SU-DHL-6 (cell line): ENCODE data around the gene GUF1.

Source experiments
- EZH2phosphoT487 ChIP-seq: fragments of 200-600 bp; sonication (generic), shearing (Covaris generic); conservative IDR thresholded peaks from 2 replicates; pipeline ENCODE4 v1.6.1; 2018; ENCODE audit warnings: mild to moderate bottlenecking, antibody characterized with exemption, low read length, moderate library complexity, mixed read lengths
- TF ChIP-seq, protein P1 (sequence below): fragments of 200-600 bp; sonication (generic); IDR thresholded peaks from one replicate; pipeline ENCODE4 v1.5.1; 2017; ENCODE audit warnings: antibody characterized with exemption, mild to moderate bottlenecking, low read length, moderate library complexity; ENCODE audit not compliant: insufficient read depth, poor library complexity, severe bottlenecking

GRCh38 chr4:44684648-44685047 lies 6.4 kb downstream of the GUF1 start:
- TF ChIP-seq, protein P1, sequence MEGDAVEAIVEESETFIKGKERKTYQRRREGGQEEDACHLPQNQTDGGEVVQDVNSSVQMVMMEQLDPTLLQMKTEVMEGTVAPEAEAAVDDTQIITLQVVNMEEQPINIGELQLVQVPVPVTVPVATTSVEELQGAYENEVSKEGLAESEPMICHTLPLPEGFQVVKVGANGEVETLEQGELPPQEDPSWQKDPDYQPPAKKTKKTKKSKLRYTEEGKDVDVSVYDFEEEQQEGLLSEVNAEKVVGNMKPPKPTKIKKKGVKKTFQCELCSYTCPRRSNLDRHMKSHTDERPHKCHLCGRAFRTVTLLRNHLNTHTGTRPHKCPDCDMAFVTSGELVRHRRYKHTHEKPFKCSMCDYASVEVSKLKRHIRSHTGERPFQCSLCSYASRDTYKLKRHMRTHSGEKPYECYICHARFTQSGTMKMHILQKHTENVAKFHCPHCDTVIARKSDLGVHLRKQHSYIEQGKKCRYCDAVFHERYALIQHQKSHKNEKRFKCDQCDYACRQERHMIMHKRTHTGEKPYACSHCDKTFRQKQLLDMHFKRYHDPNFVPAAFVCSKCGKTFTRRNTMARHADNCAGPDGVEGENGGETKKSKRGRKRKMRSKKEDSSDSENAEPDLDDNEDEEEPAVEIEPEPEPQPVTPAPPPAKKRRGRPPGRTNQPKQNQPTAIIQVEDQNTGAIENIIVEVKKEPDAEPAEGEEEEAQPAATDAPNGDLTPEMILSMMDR, result no peak
- TF ChIP-seq EZH2phosphoT487, result no peak
